SK-N-SH (cell line): ENCODE measurements around the gene PJA2.

Source experiments
- CTCF ChIP-seq: fragments of 200-600 bp; sonication (generic); IDR thresholded peaks from 2 replicates; pipeline ENCODE4 v1.6.1; 2017; ENCODE audit warnings: antibody characterized with exemption, mild to moderate bottlenecking, moderate library complexity
- JUND ChIP-seq: IDR thresholded peaks from 2 replicates; pipeline ENCODE4 v1.4.0; 2012
- MAX ChIP-seq: IDR thresholded peaks from 2 replicates; pipeline ENCODE4 v1.4.0; 2012; ENCODE audit warnings: low read depth

GRCh38 chr5:109450129-109450877, 40.5 kb upstream of the PJA2 start:
- TF ChIP-seq JUND (no peak), CTCF (no peak), MAX (no peak)
